Suppressor macrophage treated with lipopolysaccharide for 4 hours (primary cell): ENCODE measurements around the gene FAM118A.
A peak's percentile ranks its signal among the peaks of the same experiment; 100 is the strongest.
"Not testable (repeated sequence)": the region's sequence is repeated elsewhere in the genome, so short reads cannot be mapped to it uniquely, and the experiment has no call there.

ENCODE experiments used
- DNase-seq: peaks from one replicate; pipeline ENCODE4 v3.0.0-alpha.2; 2020

FAM118A gene

DNA sequence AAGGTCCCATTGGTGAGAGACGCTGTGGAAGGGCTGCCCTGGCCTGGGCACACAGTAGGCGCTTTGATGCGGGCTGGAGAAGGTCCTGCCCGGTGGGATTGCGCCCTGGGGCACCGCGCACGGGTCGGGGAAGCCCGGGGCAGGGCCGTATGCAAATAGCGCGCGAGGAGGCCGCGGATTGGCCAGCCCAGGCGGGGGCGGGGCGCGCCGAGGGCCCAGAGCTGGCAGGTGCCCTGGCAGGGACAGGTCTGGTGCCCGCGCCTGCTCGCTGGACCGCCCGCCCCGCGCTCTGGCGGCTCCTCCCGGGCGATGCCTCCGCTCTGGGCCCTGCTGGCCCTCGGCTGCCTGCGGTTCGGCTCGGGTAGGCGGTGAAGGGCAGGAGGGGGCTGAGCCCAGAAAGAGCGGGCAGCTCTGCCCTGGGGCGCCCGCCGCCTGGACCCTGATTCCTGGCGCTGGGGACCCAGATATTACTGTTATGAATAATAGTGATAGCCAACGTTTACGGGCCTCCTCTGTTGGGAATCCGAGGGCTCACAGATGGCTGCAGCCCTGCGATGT is 24.9 kb upstream of the FAM118A start, which contains the start of gene UPK3A:
TSS of gene UPK3A (plus strand) at position 245 of the 558 bp plus-strand sequence. CDS start at position 310, 65 bp downstream.
- DNase-seq = peak; percentile 41

DNA sequence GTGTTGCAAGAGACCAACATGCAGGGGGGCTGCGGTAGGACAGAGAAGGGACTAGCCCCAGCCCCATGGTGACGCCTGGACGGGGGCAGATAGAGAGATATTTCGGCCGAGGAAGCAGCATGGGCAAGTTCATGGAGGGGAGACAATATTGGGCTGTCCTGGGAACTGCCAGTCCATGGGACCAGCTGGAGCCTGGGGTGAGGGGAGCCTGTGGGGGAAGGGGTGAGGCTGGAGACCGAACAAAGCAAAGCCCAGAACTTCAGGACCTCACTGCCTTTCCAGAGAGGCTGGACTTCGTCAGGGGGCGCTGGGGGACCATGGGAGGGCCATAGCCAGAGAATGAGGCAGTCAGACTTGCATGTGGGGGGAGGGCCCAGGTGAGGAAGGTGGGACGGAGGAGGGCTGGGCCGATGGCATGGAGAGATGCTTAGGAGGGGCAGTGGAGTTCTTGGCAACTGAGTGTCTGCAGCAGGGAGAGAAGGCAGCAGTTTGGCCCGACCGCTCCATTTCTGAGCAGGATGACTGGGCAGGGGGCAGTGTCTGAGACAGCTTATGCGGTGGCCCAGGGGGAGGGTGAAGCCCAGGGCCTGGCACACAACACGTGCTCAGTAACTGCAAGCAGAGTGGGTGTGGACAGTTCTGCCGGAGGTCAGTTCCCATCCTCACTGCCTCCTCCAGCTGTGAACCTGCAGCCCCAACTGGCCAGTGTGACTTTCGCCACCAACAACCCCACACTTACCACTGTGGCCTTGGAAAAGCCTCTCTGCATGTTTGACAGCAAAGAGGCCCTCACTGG is 24.3 kb upstream of the FAM118A start:
- DNase-seq = peak; percentile 36

- DNase-seq = no peak
These were observed 22.7 kb upstream of the FAM118A start for GRCh38 chr22:45286854-45287551.

DNA sequence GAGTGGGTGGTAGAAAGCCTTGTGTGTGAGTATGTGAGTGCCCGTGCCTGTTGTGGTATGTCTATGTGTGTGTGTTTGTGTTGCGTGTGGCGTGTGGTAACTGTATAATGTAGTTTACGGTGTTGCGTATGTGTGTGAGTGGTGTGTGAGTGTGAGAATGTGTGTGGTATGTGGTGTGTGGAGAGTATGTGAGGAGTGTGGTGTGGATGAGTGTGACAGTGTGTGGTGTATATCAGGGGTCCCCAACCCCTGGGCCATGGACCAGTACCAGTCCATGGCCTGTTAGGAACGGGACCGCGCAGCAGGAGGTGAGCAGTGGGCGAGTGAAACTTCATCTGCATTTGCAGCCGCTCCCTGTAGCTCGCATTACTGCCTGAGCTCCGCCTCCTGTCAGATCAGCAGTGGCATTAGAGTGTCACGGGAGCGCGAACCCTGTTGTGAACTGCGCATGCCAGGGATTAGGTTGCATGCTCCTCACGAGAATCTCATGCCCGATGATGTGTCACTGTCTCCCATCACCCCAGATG is 19.3 kb upstream of the FAM118A start:
- DNase-seq = no peak

DNA sequence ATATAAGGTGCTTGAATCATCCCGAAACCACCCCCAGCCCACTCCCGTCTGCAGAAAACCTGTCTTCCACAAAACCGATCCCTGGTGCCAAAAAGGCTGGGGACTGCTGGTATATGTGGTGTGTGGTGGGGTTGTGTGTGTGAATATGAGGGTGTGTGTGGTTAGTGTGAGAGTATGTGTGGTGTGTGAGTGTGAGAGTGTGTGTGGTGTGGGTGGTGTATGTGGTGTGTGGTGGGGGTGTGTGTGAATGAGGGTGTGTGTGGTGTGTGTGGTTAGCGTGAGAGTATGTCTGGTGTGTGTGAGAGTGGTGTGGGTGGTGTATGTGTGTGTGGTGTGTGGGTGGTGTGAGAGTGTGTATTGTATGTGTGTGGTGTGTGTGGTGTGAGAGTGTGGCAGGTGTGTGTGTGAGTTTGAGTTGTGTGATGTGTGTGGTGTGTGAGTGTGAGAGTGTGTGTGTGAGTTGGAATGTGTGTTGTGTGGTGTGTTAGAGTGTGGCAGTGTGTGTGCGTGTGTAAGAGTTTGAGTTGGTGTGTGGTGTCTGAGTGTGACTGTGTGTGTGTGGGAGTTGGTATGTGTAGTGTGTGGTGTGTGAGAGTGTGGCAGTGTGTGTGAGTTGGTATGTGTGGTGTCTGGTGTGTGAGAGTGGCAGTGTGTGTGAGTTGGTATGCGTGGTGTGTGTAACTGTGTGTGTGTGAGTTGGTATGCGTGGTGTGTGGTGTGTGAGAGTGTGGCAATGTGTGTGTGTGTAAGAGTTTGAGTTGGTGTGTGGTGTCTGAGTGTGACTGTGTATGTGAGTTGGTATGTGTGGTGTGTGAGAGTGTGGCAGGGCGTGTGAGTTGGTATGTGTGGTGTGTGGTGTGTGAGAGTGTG is 18.4 kb upstream of the FAM118A start:
- DNase-seq = no peak

- DNase-seq = peak; percentile 39
These were observed 17.8 kb upstream of the FAM118A start for GRCh38 chr22:45291931-45292290.

- peak; percentile 49 for DNase-seq
These were observed 16.8 kb upstream of the FAM118A start for GRCh38 chr22:45292731-45293442.

GRCh38 chr22:45294030-45294429 is 15.7 kb upstream of the FAM118A start:
- DNase-seq = no peak

DNA sequence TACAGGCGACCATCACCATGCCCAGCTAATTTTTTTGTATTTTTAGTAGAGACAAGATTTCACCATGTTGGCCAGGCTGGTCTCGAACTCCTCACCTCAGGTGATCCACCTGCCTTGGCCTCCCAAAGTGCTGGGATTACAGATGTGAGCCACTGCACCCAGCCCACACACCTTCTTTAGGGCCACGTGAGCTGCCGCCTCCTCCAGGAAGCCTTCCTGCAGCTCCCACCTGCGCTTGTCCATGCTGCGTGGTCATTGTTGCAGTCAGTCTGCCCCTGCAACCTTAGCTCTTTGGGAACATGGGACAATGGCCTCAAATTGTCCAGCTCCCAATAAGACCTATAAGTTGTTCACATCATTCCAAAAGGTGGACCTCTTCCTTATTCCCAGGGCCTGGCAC is 14.7 kb upstream of the FAM118A start:
- DNase-seq = not testable (repeated sequence)

- no peak for DNase-seq
These were observed 14.2 kb upstream of the FAM118A start for GRCh38 chr22:45295492-45295891.

- no peak for DNase-seq
These were observed 13.0 kb upstream of the FAM118A start for GRCh38 chr22:45296628-45297297.

DNA sequence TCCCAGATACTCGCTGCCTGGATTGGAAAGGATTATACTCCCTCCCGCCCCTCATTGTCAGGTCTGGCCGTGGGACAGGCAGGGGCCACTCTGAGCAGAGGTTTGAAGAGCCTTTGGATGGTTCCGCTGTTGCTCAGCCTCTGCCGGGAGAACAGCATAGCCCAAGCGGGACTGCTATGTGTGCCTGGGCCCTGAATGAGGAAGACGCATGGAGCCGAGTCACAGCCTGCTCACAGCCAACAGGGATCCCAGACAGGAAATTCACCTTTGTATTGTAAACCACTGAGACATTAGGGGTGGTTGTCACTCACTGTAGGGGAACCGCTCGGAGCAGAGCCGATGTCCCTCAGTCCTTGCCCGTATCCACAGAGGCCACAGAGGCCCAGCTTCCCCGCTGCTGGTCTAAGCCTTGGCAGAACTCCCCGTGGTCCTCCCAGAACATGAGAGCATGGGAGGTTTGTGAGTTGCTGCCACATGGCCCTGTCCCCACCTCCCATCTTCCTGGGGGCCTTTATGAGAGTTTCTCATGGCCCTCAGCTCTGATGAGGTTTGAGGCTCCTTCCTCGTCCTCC is 10.7 kb upstream of the FAM118A start:
- no peak for DNase-seq

GRCh38 chr22:45302751-45303150 is 7.0 kb upstream of the FAM118A start:
- DNase-seq = no peak

- peak; percentile 68 for DNase-seq
These were observed 6.6 kb upstream of the FAM118A start for GRCh38 chr22:45303181-45303580.

DNA sequence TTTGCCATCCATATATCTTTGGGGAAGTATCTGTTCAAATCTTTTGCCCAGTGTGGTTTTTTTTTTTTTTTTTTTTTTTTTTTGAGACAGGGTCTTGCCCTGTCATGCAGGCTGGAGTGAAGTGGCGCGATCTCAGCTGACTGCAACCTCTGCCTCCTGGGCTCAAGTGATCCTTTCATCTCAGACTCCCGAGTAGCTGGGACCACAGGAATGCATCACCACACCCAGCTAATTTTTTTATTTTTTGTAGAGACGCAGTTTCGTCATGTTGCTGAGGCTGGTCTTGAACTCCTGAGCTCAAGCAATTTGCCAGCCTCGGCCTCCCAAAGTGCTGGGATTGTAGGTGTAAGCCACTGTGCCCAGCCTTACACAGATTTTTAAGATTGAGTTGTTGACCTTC is 4.8 kb upstream of the FAM118A start:
- no peak for DNase-seq

DNA sequence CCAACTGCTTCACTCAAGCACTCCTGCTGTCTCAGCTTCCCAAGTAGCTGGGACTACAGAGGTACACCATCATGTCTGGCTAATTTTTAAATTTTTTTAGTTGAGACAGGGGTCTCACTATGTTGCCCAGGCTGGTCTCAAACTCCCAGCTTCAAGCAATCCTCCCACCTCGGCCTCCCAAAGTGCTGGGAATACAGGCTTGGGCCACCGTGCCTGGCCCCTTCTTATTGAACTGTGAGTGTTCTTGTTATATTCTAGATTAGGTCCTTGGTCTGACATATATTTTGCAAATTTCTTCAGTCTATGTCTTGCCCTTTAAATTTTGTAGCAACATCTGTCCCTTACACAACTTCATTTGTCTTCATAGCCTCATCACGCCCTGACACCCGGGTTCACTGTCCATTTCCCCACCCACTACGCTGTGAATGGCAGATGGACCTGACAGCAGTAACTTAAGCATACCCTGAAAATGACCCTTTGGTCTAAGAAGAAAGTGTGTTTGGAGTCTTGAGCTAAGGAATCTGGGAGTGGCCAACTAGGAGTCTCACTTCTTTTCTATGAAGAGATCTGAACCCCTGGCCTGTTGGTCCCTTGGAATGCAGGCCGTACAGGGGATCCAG is 4.2 kb upstream of the FAM118A start:
- DNase-seq = no peak

GRCh38 chr22:45306139-45306538 is 3.6 kb upstream of the FAM118A start:
- DNase-seq = no peak

DNA sequence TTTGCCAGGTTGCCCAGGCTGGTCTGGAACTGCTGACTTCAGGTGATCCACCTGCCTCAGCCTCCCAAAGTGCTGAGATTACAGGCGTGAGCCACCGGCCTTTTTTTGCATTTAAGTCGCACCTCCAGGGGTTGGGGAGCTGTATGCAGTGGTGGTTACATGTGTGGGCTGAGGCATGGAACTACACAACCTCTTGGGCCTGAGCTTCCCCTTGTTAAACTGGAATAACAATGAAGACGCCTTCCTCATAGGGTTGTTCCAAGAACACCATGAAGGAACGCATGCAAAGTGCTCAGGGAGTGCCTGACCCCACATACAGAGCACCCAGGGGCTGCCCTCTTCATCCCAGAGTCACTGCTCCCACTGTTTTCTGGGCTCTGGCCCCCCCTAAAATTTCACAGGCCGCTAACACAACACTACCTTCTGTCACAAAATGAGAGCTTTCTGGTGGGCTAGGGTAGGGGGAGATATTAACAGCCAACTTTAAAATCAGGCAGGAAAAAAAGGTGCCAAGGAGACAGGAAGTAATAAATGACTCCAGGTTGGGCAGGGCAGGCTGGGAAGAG is 1.3 kb upstream of the FAM118A start:
- no peak for DNase-seq

GRCh38 chr22:45308957-45309421 is 745 bp upstream of the FAM118A start:
- DNase-seq = no peak

GRCh38 chr22:45310331-45310976 is 720 bp downstream of the FAM118A start:
- DNase-seq = no peak
